ENCODE measurements around the gene ELF2.

DNA sequence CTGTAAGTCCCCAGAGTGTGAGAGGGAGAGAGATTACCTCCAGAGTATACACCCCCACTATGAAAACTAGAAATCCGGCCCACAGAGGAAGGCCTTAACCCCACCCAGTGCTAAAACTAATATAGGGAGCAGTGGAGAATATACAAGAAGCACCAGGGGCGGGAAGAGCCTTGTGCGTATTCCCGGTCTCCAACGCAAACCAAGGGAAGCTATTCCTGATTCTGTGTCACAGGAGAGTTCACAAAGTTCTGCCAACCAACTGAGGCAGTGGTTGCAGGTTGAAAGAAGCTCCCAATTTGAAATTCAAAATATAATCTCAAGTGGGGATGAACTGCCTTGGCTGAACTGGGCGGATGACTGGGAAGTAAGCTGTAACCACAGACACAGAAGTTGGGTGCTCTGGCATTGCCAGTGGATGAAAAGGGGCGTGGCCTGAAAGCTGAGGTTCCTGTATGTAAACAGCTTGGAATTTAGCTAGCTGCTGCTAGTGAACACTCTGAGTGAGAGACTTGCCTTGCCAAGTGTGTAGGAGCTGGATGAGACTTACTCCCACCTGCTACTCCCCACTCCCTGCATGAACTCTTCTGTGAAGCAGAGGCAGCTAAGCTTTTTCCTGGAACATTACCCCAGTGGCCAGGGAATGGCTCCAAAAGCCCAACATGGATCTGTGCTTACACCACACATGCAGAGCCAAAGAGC lies 32.7 kb downstream of the ELF2 start:
- TF ChIP-seq, protein P1, sequence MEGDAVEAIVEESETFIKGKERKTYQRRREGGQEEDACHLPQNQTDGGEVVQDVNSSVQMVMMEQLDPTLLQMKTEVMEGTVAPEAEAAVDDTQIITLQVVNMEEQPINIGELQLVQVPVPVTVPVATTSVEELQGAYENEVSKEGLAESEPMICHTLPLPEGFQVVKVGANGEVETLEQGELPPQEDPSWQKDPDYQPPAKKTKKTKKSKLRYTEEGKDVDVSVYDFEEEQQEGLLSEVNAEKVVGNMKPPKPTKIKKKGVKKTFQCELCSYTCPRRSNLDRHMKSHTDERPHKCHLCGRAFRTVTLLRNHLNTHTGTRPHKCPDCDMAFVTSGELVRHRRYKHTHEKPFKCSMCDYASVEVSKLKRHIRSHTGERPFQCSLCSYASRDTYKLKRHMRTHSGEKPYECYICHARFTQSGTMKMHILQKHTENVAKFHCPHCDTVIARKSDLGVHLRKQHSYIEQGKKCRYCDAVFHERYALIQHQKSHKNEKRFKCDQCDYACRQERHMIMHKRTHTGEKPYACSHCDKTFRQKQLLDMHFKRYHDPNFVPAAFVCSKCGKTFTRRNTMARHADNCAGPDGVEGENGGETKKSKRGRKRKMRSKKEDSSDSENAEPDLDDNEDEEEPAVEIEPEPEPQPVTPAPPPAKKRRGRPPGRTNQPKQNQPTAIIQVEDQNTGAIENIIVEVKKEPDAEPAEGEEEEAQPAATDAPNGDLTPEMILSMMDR (conservative IDR thresholded peaks at IDR 0.05), result no peak
- TF ChIP-seq ZFX (IDR thresholded peaks at IDR 0.05), result no peak

All from C4-2B (cell line).